Endodermal cell (in vitro differentiated cells): ENCODE results near the gene SRR. TPM values are rescaled to one million over a fixed set of nuclear protein-coding genes. Genes with fewer than 3 reads are reported as not detected.

Experiments
- DNase-seq: peaks from one replicate; pipeline ENCODE4 v3.0.0-alpha.2; 2017
- H3K27ac ChIP-seq: 2 replicates; pipeline ENCODE4 v1.5.1; 2013; ENCODE audit warnings: mild to moderate bottlenecking, low read depth, low read length, moderate library complexity
- H3K27me3 ChIP-seq: 2 replicates; pipeline ENCODE4 v1.6.1; 2013; ENCODE audit warnings: mild to moderate bottlenecking, low read length, moderate library complexity; ENCODE audit not compliant: insufficient read depth, control insufficient read depth, poor library complexity, severe bottlenecking
- H3K36me3 ChIP-seq: 2 replicates; pipeline ENCODE4 v1.7.0; 2013; ENCODE audit warnings: mild to moderate bottlenecking, low read length, moderate library complexity; ENCODE audit not compliant: control insufficient read depth, insufficient read depth
- H3K4me1 ChIP-seq: one replicate; pipeline ENCODE4 v1.7.0; 2013; ENCODE audit warnings: low read length; ENCODE audit not compliant: control insufficient read depth, insufficient read depth
- H3K4me3 ChIP-seq: 2 replicates; pipeline ENCODE4 v1.5.1; 2013; ENCODE audit warnings: mild to moderate bottlenecking, low read length, moderate library complexity
- H3K9ac ChIP-seq: 2 replicates; pipeline ENCODE4 v1.6.1; 2013; ENCODE audit warnings: mild to moderate bottlenecking, low read length, moderate library complexity; ENCODE audit not compliant: poor library complexity, severe bottlenecking; ENCODE audit errors: extremely low read depth
- H3K9me3 ChIP-seq: 2 replicates; pipeline ENCODE4 v1.6.1; 2013; ENCODE audit warnings: mild to moderate bottlenecking, low read length, moderate library complexity; ENCODE audit not compliant: control insufficient read depth
- H3K27ac Mint-ChIP-seq: 2 replicates; pipeline ENCODE4 v1.8.0; 2020; ENCODE audit warnings: mixed read lengths
- H3K27me3 Mint-ChIP-seq: 2 replicates; pipeline ENCODE4 v1.8.0; 2021; ENCODE audit warnings: mild to moderate bottlenecking, mixed read lengths; ENCODE audit not compliant: insufficient read depth
- H3K36me3 Mint-ChIP-seq: 2 replicates; pipeline ENCODE4 v1.8.0; 2020; ENCODE audit warnings: low read depth, mixed read lengths
- H3K4me1 Mint-ChIP-seq: 2 replicates; pipeline ENCODE4 v1.8.0; 2020; ENCODE audit warnings: mixed read lengths
- H3K4me3 Mint-ChIP-seq: 2 replicates; pipeline ENCODE4 v1.8.0; 2020; ENCODE audit warnings: mild to moderate bottlenecking, moderate library complexity, mixed read lengths
- H3K9me3 Mint-ChIP-seq: 2 replicates; pipeline ENCODE4 v1.8.0; 2020; ENCODE audit warnings: mild to moderate bottlenecking, mixed read lengths
- CTCF ChIP-seq: fragments of 200-600 bp; sonication (generic); conservative IDR thresholded peaks from 2 replicates; pipeline ENCODE4 v1.5.0; 2021; ENCODE audit warnings: antibody characterized with exemption, mild to moderate bottlenecking
- WGBS, 2 experiments: methylation state at CpG; one replicate each; pipeline versions ENCODE4 v1.1.5 to v1.1.7; 2013; ENCODE audit warnings: missing lambda C conversion rate in 2 of 2, mixed read lengths in 1 of 2; ENCODE audit not compliant: insufficient coverage in 1 of 2, insufficient read length in 1 of 2; 5-methylcytosine and 5-hydroxymethylcytosine counted together
- total RNA-seq, 2 donors: library from RNA; stranded (reverse); fragmentation: NEBNext Ultra II Directional in 1 of 2; extraction: Animal tissue kit (Norgen Biotek cat#: 25700) in 1 of 2; gene quantifications; 2 replicates in 1 of 2; 3 replicates in 1 of 2; pipeline ENCODE4 v1.2.1, GENCODE V29; 2021

SRR gene
- total RNA-seq, 2 donors from 2014 or later: 10.2 to 38.0 TPM

- peak overlapping the region; percentile 37 for H3K27ac Mint-ChIP-seq
- Histone ChIP-seq H3K9ac (no peak overlapping the region), H3K4me3 (no peak overlapping the region), H3K36me3 (peaks cover 93% of the 10 kb centered on the region), H3K27me3 (no peaks in the 10 kb centered on the region), H3K27ac (no peak overlapping the region), H3K9me3 (no peaks in the 10 kb centered on the region), H3K4me1 (no peaks in the 10 kb centered on the region)
- no peaks in the 10 kb centered on the region for H3K4me1 Mint-ChIP-seq
- H3K4me3 Mint-ChIP-seq: no peak overlapping the region
- no peaks in the 10 kb centered on the region for H3K27me3 Mint-ChIP-seq
- TF ChIP-seq CTCF: no peak
- no peak for DNase-seq
- WGBS, 2 experiments: 93 to 95% methylated on average over 7 of the region's 7 CpGs
- peaks cover 73% of the 10 kb centered on the region for H3K36me3 Mint-ChIP-seq
- H3K9me3 Mint-ChIP-seq: no peaks in the 10 kb centered on the region
These were observed 20.4 kb upstream of the SRR start for GRCh38 chr17:2283302-2283701.

GRCh38 chr17:2289878-2290478 is 13.8 kb upstream of the SRR start:
- WGBS, 2 experiments: 87 to 96% methylated on average over 2 of the region's 5 CpGs
- Histone ChIP-seq H3K9ac (no peak overlapping the region), H3K9me3 (no peaks in the 10 kb centered on the region), H3K36me3 (peaks cover 81% of the 10 kb centered on the region), H3K4me3 (no peak overlapping the region), H3K27me3 (no peaks in the 10 kb centered on the region), H3K4me1 (no peaks in the 10 kb centered on the region), H3K27ac (no peak overlapping the region)
- H3K36me3 Mint-ChIP-seq: peaks cover 77% of the 10 kb centered on the region
- no peak for DNase-seq
- H3K4me3 Mint-ChIP-seq: no peak overlapping the region
- no peak for TF ChIP-seq CTCF
- H3K9me3 Mint-ChIP-seq: no peaks in the 10 kb centered on the region
- peaks cover 9% of the 10 kb centered on the region for H3K4me1 Mint-ChIP-seq
- H3K27ac Mint-ChIP-seq: no peak overlapping the region
- no peaks in the 10 kb centered on the region for H3K27me3 Mint-ChIP-seq

- no peaks in the 10 kb centered on the region for H3K4me1 ChIP-seq
- Mint-ChIP-seq H3K9me3 (no peaks in the 10 kb centered on the region), H3K36me3 (peaks cover 84% of the 10 kb centered on the region), H3K27me3 (no peaks in the 10 kb centered on the region), H3K4me1 (peaks cover 22% of the 10 kb centered on the region), H3K4me3 (no peak overlapping the region), H3K27ac (no peak overlapping the region)
- no peaks in the 10 kb centered on the region for H3K9me3 ChIP-seq
- TF ChIP-seq CTCF: no peak
- no peak overlapping the region for H3K27ac ChIP-seq
- DNase-seq: no peak
- H3K9ac ChIP-seq: no peak overlapping the region
- no peaks in the 10 kb centered on the region for H3K27me3 ChIP-seq
- 89 to 92% methylated on average over 1 to 2 of the region's 2 CpGs for WGBS, 2 experiments
- H3K36me3 ChIP-seq: peaks cover 84% of the 10 kb centered on the region
- H3K4me3 ChIP-seq: no peak overlapping the region
These were observed 11.7 kb upstream of the SRR start for GRCh38 chr17:2292100-2292499.
